Measurements from ENCODE around the gene RPSA. TPM values are rescaled to one million over a fixed set of nuclear protein-coding genes. Genes with fewer than 3 reads are reported as not detected.

The RPSA gene
- total and polyA plus RNA-seq, 2 donors from 2014 or later = 806 to 1,249 TPM

- H3K4me1 ChIP-seq (ENCODE audit: control insufficient read depth in 2 of 3, insufficient read depth in 2 of 3, low read depth in 1 of 3, low read length in 3 of 3) = no peaks in the 10 kb centered on the region
- no peak overlapping the region for H3K27ac ChIP-seq (ENCODE audit: low read depth in 2 of 2, low read length in 2 of 2)
- no peaks in the 10 kb centered on the region for H3K27me3 ChIP-seq (ENCODE audit: control insufficient read depth, insufficient read depth, low read length)
- intact Hi-C loops (cut with DNase I) = no loop called here
- DNase-seq = no peak
- no peak for TF ChIP-seq CTCF (IDR thresholded peaks at IDR 0.05; ENCODE audit: borderline replicate concordance, extremely low read depth, insufficient read depth)
- FAIRE-seq = no peak
- H3K4me3 ChIP-seq (ENCODE audit: low read length in 3 of 3) = no peak overlapping the region
- no peaks in the 10 kb centered on the region for H3K36me3 ChIP-seq (ENCODE audit: control insufficient read depth in 2 of 3, insufficient read depth in 3 of 3, low read length in 3 of 3)
- no peak overlapping the region for H3K9ac ChIP-seq (ENCODE audit: low read length in 3 of 3)
- no peaks in the 10 kb centered on the region for H3K9me3 ChIP-seq (ENCODE audit: control insufficient read depth in 2 of 3, insufficient read depth in 1 of 3, low read length in 3 of 3)
These were observed 14.0 kb downstream of the RPSA start for GRCh38 chr3:39420543-39420942.

GRCh38 chr3:39423436-39423970, 17.0 kb downstream of the RPSA start:
- Histone ChIP-seq H3K27me3 (ENCODE audit: control insufficient read depth, insufficient read depth, low read length) (no peaks in the 10 kb centered on the region), H3K27ac (ENCODE audit: low read depth in 2 of 2, low read length in 2 of 2) (no peak overlapping the region), H3K9ac (ENCODE audit: low read length in 3 of 3) (no peak overlapping the region), H3K36me3 (ENCODE audit: control insufficient read depth in 2 of 3, insufficient read depth in 3 of 3, low read length in 3 of 3) (no peaks in the 10 kb centered on the region), H3K4me1 (ENCODE audit: control insufficient read depth in 2 of 3, insufficient read depth in 2 of 3, low read depth in 1 of 3, low read length in 3 of 3) (no peaks in the 10 kb centered on the region), H3K9me3 (ENCODE audit: control insufficient read depth in 2 of 3, insufficient read depth in 1 of 3, low read length in 3 of 3) (no peaks in the 10 kb centered on the region), H3K4me3 (ENCODE audit: low read length in 3 of 3) (no peak overlapping the region)
- intact Hi-C loops (cut with DNase I) = no loop called here
- TF ChIP-seq CTCF (IDR thresholded peaks at IDR 0.05; ENCODE audit: borderline replicate concordance, extremely low read depth, insufficient read depth) = no peak
- no peak for DNase-seq
- FAIRE-seq = no peak

- Histone ChIP-seq H3K4me1 (ENCODE audit: control insufficient read depth in 2 of 3, insufficient read depth in 2 of 3, low read depth in 1 of 3, low read length in 3 of 3) (no peaks in the 10 kb centered on the region), H3K27me3 (ENCODE audit: control insufficient read depth, insufficient read depth, low read length) (no peaks in the 10 kb centered on the region), H3K36me3 (ENCODE audit: control insufficient read depth in 2 of 3, insufficient read depth in 3 of 3, low read length in 3 of 3) (no peaks in the 10 kb centered on the region), H3K9me3 (ENCODE audit: control insufficient read depth in 2 of 3, insufficient read depth in 1 of 3, low read length in 3 of 3) (no peaks in the 10 kb centered on the region), H3K4me3 (ENCODE audit: low read length in 3 of 3) (no peak overlapping the region), H3K27ac (ENCODE audit: low read depth in 2 of 2, low read length in 2 of 2) (no peak overlapping the region), H3K9ac (ENCODE audit: low read length in 3 of 3) (no peak overlapping the region)
- intact Hi-C loops (cut with DNase I) = no loop called here
- FAIRE-seq (no peak), DNase-seq (no peak)
- no peak for TF ChIP-seq CTCF (IDR thresholded peaks at IDR 0.05; ENCODE audit: borderline replicate concordance, extremely low read depth, insufficient read depth)
These were observed 19.8 kb downstream of the RPSA start for GRCh38 chr3:39426312-39426711.

- DNase-seq = no peak
- Histone ChIP-seq H3K4me1 (ENCODE audit: control insufficient read depth in 2 of 3, insufficient read depth in 2 of 3, low read depth in 1 of 3, low read length in 3 of 3) (no peaks in the 10 kb centered on the region), H3K4me3 (ENCODE audit: low read length in 3 of 3) (no peak overlapping the region), H3K9me3 (ENCODE audit: control insufficient read depth in 2 of 3, insufficient read depth in 1 of 3, low read length in 3 of 3) (no peaks in the 10 kb centered on the region), H3K27ac (ENCODE audit: low read depth in 2 of 2, low read length in 2 of 2) (no peak overlapping the region), H3K9ac (ENCODE audit: low read length in 3 of 3) (no peak overlapping the region), H3K36me3 (ENCODE audit: control insufficient read depth in 2 of 3, insufficient read depth in 3 of 3, low read length in 3 of 3) (no peaks in the 10 kb centered on the region), H3K27me3 (ENCODE audit: control insufficient read depth, insufficient read depth, low read length) (no peaks in the 10 kb centered on the region)
- no peak for FAIRE-seq
- TF ChIP-seq CTCF (IDR thresholded peaks at IDR 0.05; ENCODE audit: borderline replicate concordance, extremely low read depth, insufficient read depth) = no peak
- intact Hi-C loops (cut with DNase I) = no loop called here
These were observed 21.0 kb downstream of the RPSA start for GRCh38 chr3:39427506-39427905.

Data from kidney (tissue), 14 donors.